Smooth muscle cell (in vitro differentiated cells): Measurements from ENCODE around the gene WDR82. TPM values are rescaled to one million over a fixed set of nuclear protein-coding genes. Genes with fewer than 3 reads are reported as not detected.

ENCODE experiments used
- DNase-seq: peaks from one replicate; lab custom pipeline; 2025; ENCODE audit not compliant: unreplicated experiment; lab: John Stamatoyannopoulos, UW
- H2AFZ ChIP-seq: fragments of 200-600 bp; sonication (generic); 2 replicates; pipeline ENCODE4 v1.6.0; 2016; ENCODE audit warnings: antibody characterized with exemption, low read depth, mild to moderate bottlenecking
- H3F3A ChIP-seq: fragments of 200-600 bp; sonication (generic); 2 replicates; pipeline ENCODE4 v1.6.0; 2017; ENCODE audit warnings: antibody characterized with exemption, low read depth
- H3K27ac ChIP-seq: fragments of 200-600 bp; sonication (generic); 2 replicates; pipeline ENCODE4 v1.5.1; 2016; ENCODE audit warnings: low read depth, mild to moderate bottlenecking
- H3K27me3 ChIP-seq: fragments of 200-600 bp; sonication (generic); 2 replicates; pipeline ENCODE4 v1.6.1; 2016; ENCODE audit warnings: low read depth, mild to moderate bottlenecking
- H3K36me3 ChIP-seq: fragments of 200-600 bp; sonication (generic); 2 replicates; pipeline ENCODE4 v1.5.1; 2016; ENCODE audit warnings: low read depth
- H3K4me1 ChIP-seq: fragments of 200-600 bp; sonication (generic); 2 replicates; pipeline ENCODE4 v1.5.1; 2016; ENCODE audit warnings: low read depth
- H3K4me2 ChIP-seq: fragments of 200-600 bp; sonication (generic); 2 replicates; pipeline ENCODE4 v1.6.0; 2016; ENCODE audit warnings: mild to moderate bottlenecking
- H3K4me3 ChIP-seq: fragments of 200-600 bp; sonication (generic); 2 replicates; pipeline ENCODE4 v1.5.1; 2016; ENCODE audit warnings: mild to moderate bottlenecking
- H3K79me2 ChIP-seq: fragments of 200-600 bp; sonication (generic); 2 replicates; pipeline ENCODE4 v1.6.0; 2016; ENCODE audit warnings: low read depth, mild to moderate bottlenecking
- H3K9ac ChIP-seq: fragments of 200-600 bp; sonication (generic); 2 replicates; pipeline ENCODE4 v1.6.0; 2016; ENCODE audit warnings: low read depth
- H3K9me3 ChIP-seq: fragments of 200-600 bp; sonication (generic); replicated peaks from 2 replicates; pipeline ENCODE4 v1.5.1; 2016; ENCODE audit warnings: low read depth
- H4K20me1 ChIP-seq: fragments of 200-600 bp; sonication (generic); 2 replicates; pipeline ENCODE4 v1.6.0; 2016; ENCODE audit warnings: low read depth
- whole genome bisulfite sequencing: methylation state at CpG from one replicate; pipeline ENCODE4 v1.1.7; 2016; ENCODE audit warnings: low lambda C conversion rate; 5-methylcytosine and 5-hydroxymethylcytosine counted together
- polyA plus RNA-seq: library from polyadenylated mRNA; unstranded; fragments of >200 nt; fragmentation: Nextera tagmentation; extraction: Ambion mirVana; gene quantifications from 2 replicates; pipeline ENCODE4 v1.2.1, GENCODE V29; 2016
- total RNA-seq: library from RNA; depleted of rRNA; stranded (reverse); fragments of >200 nt; gene quantifications from 2 replicates; pipeline ENCODE4 v1.2.3, GENCODE V29; 2014
- TF ChIP-seq, protein P1 (sequence below): fragments of 200-600 bp; sonication (generic); IDR thresholded peaks from 2 replicates; pipeline ENCODE4 v1.5.1; 2017; ENCODE audit warnings: borderline replicate concordance, mild to moderate bottlenecking, antibody characterized with exemption; ENCODE audit not compliant: insufficient read depth, poor library complexity, severe bottlenecking

WDR82 gene
- total and polyA plus RNA-seq, 2 experiments from 2014 or later: 26.1 to 48.3 TPM

DNA sequence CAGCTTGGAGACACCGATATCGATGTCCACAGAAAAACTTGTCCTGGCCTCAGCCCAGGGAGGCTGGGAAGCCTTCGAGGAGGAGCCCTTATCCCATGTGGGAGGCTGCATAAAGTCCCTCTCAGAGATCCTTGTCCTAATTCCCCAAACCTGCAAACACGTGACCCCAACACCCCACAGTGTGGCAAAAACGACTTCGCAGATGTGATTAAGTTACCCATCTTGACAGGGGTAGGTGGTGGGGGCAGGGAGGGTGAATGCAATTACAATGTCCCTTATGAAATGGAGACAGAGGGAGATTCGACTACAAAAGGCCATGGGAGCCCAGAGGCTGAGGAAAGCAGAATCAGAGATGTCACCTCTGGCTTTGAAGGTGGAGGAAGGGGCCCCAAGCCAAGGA lies 50.7 kb downstream of the WDR82 start:
- no peak overlapping the region for H3K4me2 ChIP-seq

DNA sequence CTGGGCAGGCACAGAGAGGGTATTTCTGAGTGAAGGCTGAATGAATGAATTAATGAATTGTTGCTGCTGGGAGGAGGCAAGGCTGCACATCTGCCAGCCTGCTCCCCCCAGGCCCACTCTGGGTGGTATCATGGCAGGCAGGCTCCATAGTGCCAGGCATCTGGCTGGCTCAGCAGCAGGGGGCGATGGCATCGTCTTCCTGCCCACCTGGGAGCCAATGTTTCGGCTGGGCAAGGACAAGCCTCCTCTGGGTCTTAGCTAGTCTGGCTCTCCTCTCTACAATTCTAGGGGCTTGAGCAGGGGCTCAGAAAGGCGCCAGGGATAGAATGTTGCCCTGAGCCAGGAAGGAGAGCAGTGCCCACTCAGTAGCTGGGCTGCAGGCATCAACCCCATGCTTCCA lies 51.3 kb downstream of the WDR82 start:
- peaks cover 22% of the 10 kb centered on the region for H4K20me1 ChIP-seq
- no peak overlapping the region for H3K4me2 ChIP-seq
- H3F3A ChIP-seq: no peaks in the 10 kb centered on the region
- WGBS: 89% methylated on average over 4 of the region's 4 CpGs
- no peaks in the 10 kb centered on the region for H3K36me3 ChIP-seq
- no peak overlapping the region for H2AFZ ChIP-seq
- H3K9ac ChIP-seq: no peak overlapping the region
- no peaks in the 10 kb centered on the region for H3K79me2 ChIP-seq
- no peaks in the 10 kb centered on the region for H3K9me3 ChIP-seq
- no peaks in the 10 kb centered on the region for H3K27me3 ChIP-seq
- TF ChIP-seq, protein P1, sequence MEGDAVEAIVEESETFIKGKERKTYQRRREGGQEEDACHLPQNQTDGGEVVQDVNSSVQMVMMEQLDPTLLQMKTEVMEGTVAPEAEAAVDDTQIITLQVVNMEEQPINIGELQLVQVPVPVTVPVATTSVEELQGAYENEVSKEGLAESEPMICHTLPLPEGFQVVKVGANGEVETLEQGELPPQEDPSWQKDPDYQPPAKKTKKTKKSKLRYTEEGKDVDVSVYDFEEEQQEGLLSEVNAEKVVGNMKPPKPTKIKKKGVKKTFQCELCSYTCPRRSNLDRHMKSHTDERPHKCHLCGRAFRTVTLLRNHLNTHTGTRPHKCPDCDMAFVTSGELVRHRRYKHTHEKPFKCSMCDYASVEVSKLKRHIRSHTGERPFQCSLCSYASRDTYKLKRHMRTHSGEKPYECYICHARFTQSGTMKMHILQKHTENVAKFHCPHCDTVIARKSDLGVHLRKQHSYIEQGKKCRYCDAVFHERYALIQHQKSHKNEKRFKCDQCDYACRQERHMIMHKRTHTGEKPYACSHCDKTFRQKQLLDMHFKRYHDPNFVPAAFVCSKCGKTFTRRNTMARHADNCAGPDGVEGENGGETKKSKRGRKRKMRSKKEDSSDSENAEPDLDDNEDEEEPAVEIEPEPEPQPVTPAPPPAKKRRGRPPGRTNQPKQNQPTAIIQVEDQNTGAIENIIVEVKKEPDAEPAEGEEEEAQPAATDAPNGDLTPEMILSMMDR: no peak
- H3K4me1 ChIP-seq: no peaks in the 10 kb centered on the region
- H3K27ac ChIP-seq: no peak overlapping the region
- DNase-seq: no peak
- H3K4me3 ChIP-seq: no peak overlapping the region

More for the DNA sequence above, 50.7 kb downstream of the WDR82 start:
- TF ChIP-seq, protein P1: no peak
- H3K9ac ChIP-seq: no peak overlapping the region
- H3K9me3 ChIP-seq: no peaks in the 10 kb centered on the region
- H3K4me3 ChIP-seq: no peak overlapping the region
- no peak overlapping the region for H2AFZ ChIP-seq
- peaks cover 29% of the 10 kb centered on the region for H4K20me1 ChIP-seq
- peaks cover 3% of the 10 kb centered on the region for H3K79me2 ChIP-seq
- no peaks in the 10 kb centered on the region for H3F3A ChIP-seq
- 90% methylated on average over 7 of the region's 7 CpGs for WGBS
- no peak overlapping the region for H3K27ac ChIP-seq
- no peak for DNase-seq
- no peaks in the 10 kb centered on the region for H3K4me1 ChIP-seq
- H3K36me3 ChIP-seq: no peaks in the 10 kb centered on the region
- H3K27me3 ChIP-seq: no peaks in the 10 kb centered on the region

GRCh38 chr3:52226229-52226817 lies 52.1 kb downstream of the WDR82 start:
- H3K27me3 ChIP-seq: no peaks in the 10 kb centered on the region
- no peaks in the 10 kb centered on the region for H3K36me3 ChIP-seq
- TF ChIP-seq, protein P1: no peak
- no peak overlapping the region for H3K27ac ChIP-seq
- H2AFZ ChIP-seq: no peak overlapping the region
- WGBS: 98% methylated on average over 5 of the region's 5 CpGs
- no peaks in the 10 kb centered on the region for H3F3A ChIP-seq
- H3K79me2 ChIP-seq: no peaks in the 10 kb centered on the region
- H3K4me1 ChIP-seq: no peaks in the 10 kb centered on the region
- DNase-seq: no peak
- no peak overlapping the region for H3K4me2 ChIP-seq
- H3K9me3 ChIP-seq: no peaks in the 10 kb centered on the region
- H3K9ac ChIP-seq: no peak overlapping the region
- peaks cover 14% of the 10 kb centered on the region for H4K20me1 ChIP-seq
- H3K4me3 ChIP-seq: no peak overlapping the region
